GM21515 (cell line): Measurements from ENCODE around the gene CHST2.
"Not testable (repeated sequence)": the region's sequence is repeated elsewhere in the genome, so short reads cannot be mapped to it uniquely, and the experiment has no call there.

ENCODE experiments used
- ATAC-seq: cut with Tn5 transposase; IDR thresholded peaks from one replicate; pipeline ENCODE4 v1.9.1; 2021; ENCODE audit not compliant: unreplicated experiment

The CHST2 gene, protein sequence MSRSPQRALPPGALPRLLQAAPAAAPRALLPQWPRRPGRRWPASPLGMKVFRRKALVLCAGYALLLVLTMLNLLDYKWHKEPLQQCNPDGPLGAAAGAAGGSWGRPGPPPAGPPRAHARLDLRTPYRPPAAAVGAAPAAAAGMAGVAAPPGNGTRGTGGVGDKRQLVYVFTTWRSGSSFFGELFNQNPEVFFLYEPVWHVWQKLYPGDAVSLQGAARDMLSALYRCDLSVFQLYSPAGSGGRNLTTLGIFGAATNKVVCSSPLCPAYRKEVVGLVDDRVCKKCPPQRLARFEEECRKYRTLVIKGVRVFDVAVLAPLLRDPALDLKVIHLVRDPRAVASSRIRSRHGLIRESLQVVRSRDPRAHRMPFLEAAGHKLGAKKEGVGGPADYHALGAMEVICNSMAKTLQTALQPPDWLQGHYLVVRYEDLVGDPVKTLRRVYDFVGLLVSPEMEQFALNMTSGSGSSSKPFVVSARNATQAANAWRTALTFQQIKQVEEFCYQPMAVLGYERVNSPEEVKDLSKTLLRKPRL

GRCh38 chr3:143119009-143119914 is at the start of gene CHST2:
Gene CHST2, plus strand, starts transcription at chr3:143119771. Its CDS starts 1,046 bp downstream, at chr3:143120817.
- peak; percentile 72 for ATAC-seq

DNA sequence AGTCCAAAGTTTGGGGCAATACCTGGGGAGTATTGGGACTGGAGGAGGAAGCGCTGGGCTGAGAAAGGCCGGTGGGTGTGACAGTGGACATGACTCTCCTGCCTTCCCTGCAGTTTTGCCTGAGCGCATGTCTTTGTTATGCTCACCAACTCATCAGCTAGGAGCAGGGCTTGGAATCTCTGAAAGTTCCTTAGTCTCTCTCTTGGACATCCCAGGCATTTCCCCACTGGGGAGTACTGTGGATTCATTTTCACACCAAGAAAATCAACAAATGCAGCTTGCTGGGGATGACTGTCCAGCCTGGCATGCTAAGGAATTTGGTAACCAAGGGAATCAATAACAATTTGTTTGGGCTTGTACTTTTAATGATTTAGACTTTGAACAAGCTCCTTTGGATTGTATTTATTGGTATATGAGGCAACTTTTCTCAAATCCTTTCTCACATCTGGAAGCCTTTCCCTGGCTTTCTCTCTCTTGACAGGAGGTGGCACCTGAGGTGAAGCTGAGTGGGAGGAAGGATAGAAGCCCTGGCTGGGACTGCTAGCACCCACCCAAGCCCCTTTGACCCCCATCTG is 48.5 kb upstream of the CHST2 start:
- ATAC-seq: no peak

DNA sequence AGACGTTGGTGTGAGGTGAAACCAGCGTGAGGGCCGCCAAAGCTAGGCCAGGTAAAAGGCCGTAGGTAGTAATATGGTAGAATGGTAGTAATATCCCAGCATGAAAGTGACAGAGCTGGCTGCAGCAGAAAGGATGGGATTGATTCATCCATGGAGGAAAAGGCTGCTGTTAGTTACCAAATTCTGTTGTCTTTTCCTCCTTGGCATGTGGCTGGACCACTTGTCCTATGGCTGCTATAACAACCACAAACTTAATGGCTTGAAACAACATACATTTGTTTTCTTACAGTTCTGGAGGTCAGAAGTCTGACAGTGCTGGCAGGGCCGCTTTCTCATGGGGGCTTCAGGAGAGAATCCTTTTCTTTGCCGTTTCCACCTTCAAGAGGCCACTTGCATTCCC is 47.8 kb upstream of the CHST2 start:
- no peak for ATAC-seq

GRCh38 chr3:143072298-143073020 is 47.1 kb upstream of the CHST2 start:
- not testable (repeated sequence) for ATAC-seq

- not testable (repeated sequence) for ATAC-seq
Measured at GRCh38 chr3:143073541-143073940, 46.0 kb upstream of the CHST2 start.

GRCh38 chr3:143073983-143074382 is 45.6 kb upstream of the CHST2 start:
- not testable (repeated sequence) for ATAC-seq

- no peak for ATAC-seq
Measured at GRCh38 chr3:143078883-143079282, 40.7 kb upstream of the CHST2 start.

GRCh38 chr3:143080196-143080595 is 39.4 kb upstream of the CHST2 start:
- ATAC-seq: no peak

DNA sequence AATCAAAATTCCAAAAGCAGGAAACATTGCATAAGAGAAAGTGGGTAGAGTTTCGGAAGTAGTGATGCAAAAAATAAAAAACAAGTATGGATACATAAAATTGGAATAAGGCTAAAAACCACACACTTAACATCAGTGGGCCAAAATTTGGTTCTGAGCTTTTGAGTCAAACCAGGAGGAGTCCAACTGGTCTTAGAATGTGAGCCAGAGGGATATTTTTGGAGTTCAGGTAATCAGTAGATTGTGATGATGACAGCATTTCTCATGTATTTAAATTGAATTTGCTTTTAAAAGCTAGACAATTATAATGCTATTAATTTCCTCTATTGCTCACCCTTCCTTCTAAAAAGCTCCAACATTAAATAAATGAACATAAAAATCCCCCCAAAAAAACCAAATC is 38.2 kb upstream of the CHST2 start:
- ATAC-seq: no peak

GRCh38 chr3:143081844-143082778 is 37.5 kb upstream of the CHST2 start:
- peak; percentile 85 for ATAC-seq

DNA sequence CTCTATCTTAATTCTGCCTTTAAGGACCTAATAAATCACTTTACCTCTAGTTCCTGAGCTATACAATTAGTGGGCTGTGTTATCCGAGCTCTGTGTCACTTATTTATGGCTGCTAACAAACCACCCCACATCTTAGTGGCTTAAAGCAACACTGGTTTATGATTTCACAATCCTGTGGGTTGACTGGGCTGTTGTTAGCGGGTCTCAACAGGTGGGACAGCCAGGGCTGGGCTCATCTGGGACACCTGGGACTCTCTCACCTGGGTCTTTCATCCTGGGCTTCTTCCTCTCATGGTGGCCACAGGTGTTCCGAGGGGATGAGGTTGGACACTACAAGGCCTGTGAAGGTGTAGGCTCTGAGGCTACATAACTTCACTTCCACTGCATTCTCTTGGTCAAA is 35.8 kb upstream of the CHST2 start:
- ATAC-seq: no peak

DNA sequence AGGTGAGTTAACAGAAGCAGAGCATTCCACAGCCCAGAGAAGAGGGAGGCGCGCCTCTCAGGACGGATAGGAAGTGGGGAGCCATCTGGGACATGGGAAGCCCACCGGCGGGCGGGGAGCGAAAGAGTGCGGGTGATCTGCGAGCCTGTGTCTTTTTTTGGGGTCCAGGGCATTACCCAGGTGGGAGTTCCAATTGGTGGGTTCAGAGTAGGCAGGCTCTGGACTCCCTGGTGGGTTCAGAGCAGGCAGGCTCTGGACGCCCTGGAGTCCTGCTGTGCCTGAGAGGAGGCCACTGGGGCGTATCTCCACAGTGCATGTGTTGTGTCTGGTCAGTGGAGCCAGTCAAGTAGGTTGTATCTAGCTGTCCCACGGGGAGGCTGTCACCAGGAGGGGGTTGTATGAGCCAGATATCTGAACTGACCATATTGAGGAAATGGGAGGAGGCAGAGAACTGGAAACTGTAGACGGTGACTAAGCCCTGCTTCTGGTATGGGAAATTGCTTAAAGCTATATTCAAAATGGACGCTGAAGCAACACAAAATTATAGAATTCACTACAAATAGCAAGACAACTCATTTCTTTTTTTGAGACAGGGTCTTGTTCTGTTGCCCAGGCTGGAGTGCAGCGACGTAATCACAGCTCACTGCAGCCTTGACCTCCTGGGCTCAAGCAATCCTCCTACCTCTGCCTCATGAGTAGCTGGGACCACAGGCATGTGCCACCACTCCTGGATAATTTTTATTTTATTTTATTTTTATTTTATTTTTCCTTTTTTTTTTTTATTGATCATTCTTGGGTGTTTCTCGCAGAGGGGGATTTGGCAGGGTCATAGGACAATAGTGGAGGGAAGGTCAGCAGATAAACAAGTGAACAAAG is 34.5 kb upstream of the CHST2 start:
- ATAC-seq: peak; percentile 46

- no peak for ATAC-seq
Measured at GRCh38 chr3:143088835-143089234, 30.7 kb upstream of the CHST2 start.

- no peak for ATAC-seq
Measured at GRCh38 chr3:143089965-143090364, 29.6 kb upstream of the CHST2 start.

GRCh38 chr3:143090486-143090885 is 29.1 kb upstream of the CHST2 start:
- ATAC-seq: no peak

DNA sequence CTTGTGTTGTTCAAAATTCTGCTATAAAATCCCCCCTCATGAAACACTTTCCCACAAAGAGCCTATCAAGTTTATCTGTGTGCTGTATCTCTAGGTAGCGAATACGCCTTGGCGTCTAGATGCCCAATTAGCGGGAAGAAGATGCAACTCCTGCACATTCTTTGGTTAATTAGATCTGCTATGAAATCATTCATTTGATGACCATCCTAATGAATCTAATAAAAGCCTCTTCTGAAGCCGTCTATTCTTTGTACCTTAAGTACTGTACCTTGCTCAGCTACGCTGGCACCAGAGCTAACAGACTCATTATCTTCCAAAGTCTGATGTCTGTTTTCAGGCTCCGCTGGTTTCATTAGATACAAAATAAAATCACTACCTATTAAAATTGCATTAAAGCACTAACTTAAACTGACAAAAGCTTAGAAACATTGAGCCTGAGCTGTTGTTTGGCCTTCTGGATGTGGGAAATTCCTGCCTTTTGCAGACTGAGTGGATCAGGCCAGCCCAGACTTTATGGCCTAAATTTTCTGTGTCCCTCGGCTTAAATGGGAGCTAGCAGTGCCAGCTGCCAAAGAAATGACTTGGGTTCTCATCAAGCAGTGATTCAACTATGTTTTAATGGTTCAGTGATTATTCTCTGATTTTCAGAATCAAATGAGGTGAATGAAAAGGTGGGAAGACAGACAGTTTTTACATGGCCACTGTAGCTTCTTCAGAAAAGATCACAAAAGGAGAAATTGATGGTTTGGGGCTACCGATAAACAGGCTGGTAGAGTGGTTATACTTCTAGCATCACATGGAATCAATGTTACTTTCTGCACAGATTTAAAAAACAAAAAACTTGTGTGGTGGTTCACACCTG is 28.4 kb upstream of the CHST2 start:
- no peak for ATAC-seq

- ATAC-seq: no peak
Measured at GRCh38 chr3:143092191-143092590, 27.4 kb upstream of the CHST2 start.

- no peak for ATAC-seq
Measured at GRCh38 chr3:143095813-143096212, 23.8 kb upstream of the CHST2 start.
